Measurements from ENCODE around the gene EGLN2. TPM values are rescaled to one million over a fixed set of nuclear protein-coding genes. Genes with fewer than 3 reads are reported as not detected.
A peak's percentile ranks its signal among the peaks of the same experiment; 100 is the strongest.

Gene EGLN2
- total RNA-seq, 1 experiment from 2014 or later: 131 TPM

DNA sequence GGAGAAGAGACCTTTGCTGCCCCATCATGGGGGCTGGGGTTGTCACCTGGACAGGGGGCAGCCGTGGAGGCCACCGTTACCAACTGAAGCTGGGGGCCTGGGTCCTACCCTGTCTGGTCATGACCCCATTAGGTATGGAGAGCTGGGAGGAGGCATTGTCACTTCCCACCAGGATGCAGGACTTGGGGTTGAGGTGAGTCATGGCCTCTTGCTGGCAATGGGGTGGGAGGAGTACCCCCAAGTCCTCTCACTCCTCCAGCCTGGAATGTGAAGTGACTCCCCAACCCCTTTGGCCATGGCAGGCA, 9.0 kb downstream of the EGLN2 start:
- Histone ChIP-seq H3K27ac (ENCODE audit: insufficient read length, low read depth, low read length) (no peak overlapping the region), H3K9me3 (ENCODE audit: control insufficient read depth, low read depth, low read length) (no peaks in the 10 kb centered on the region), H3K4ac (ENCODE audit: low read depth, low read length) (no peak overlapping the region), H3K79me1 (ENCODE audit: insufficient read depth, low read depth, low read length, poor library complexity, severe bottlenecking) (peaks cover 4% of the 10 kb centered on the region), H3K18ac (ENCODE audit: insufficient read length, low read depth, low read length) (no peak overlapping the region), H2BK12ac (ENCODE audit: insufficient read length, low read depth, low read length) (no peak overlapping the region), H3T11ph (ENCODE audit: low read length) (no peak overlapping the region), H3K4me2 (ENCODE audit: insufficient read depth, insufficient read length, low read length) (no peak overlapping the region), H4K20me1 (ENCODE audit: control insufficient read depth, insufficient read depth, insufficient read length) (peaks cover 2% of the 10 kb centered on the region), H2BK15ac (ENCODE audit: low read depth, low read length) (no peak overlapping the region), H2AK5ac (ENCODE audit: insufficient read length, low read length) (no peak overlapping the region), H3K23ac (ENCODE audit: insufficient read length, low read depth, low read length) (no peak overlapping the region), H3K56ac (ENCODE audit: insufficient read length, low read depth, low read length) (no peak overlapping the region), H2BK120ac (ENCODE audit: low read depth, low read length, poor library complexity, severe bottlenecking) (no peak overlapping the region), H4K91ac (ENCODE audit: insufficient read length, low read depth, low read length) (no peak overlapping the region), H3K4me1 (ENCODE audit: insufficient read depth, low read length) (peaks cover 13% of the 10 kb centered on the region), H3K79me2 (ENCODE audit: insufficient read depth, low read length) (no peaks in the 10 kb centered on the region; the same call in 1 of the 2 replicates), H3K27me3 (ENCODE audit: insufficient read depth, low read length) (no peaks in the 10 kb centered on the region), H4K8ac (replicated peaks; ENCODE audit: insufficient read length, low read depth, low read length) (no peak overlapping the region), H2BK5ac (ENCODE audit: insufficient read length, low read length) (no peak overlapping the region), H2AFZ (ENCODE audit: low read length) (no peak overlapping the region), H3K14ac (ENCODE audit: insufficient read depth, low read length) (no peak overlapping the region), H4K5ac (ENCODE audit: insufficient read length, low read depth, low read length) (no peak overlapping the region), H2BK20ac (ENCODE audit: low read depth, low read length, poor library complexity, severe bottlenecking) (no peak overlapping the region), H3K23me2 (ENCODE audit: insufficient read length, low read depth, low read length, poor library complexity, severe bottlenecking) (peaks cover 12% of the 10 kb centered on the region), H3K9ac (ENCODE audit: extremely low read depth, insufficient read length, low read length) (no peak overlapping the region)
- Mint-ChIP-seq H3K27ac (peak overlapping the region; percentile 62 to 97 (median 89); a peak in 4 of 7 replicates), H3K36me3 (ENCODE audit: insufficient read depth in 1 of 3, low read depth in 3 of 3) (peaks cover 23 to 50% (median 38%) of the 10 kb centered on the region in 3 experiments; a peak in 6 of 7 replicates), H3K4me3 (peak overlapping the region in 1 of 2 experiments; percentile 50; a peak in 2 of 5 replicates), H3K9me3 (no peaks in the 10 kb centered on the region; a peak in 2 of 5 replicates), H3K27me3 (ENCODE audit: low read depth) (peaks cover 18% of the 10 kb centered on the region), H3K4me1 (peaks cover 65 to 73% of the 10 kb centered on the region in 2 experiments)
- TF ChIP-seq, protein P1, sequence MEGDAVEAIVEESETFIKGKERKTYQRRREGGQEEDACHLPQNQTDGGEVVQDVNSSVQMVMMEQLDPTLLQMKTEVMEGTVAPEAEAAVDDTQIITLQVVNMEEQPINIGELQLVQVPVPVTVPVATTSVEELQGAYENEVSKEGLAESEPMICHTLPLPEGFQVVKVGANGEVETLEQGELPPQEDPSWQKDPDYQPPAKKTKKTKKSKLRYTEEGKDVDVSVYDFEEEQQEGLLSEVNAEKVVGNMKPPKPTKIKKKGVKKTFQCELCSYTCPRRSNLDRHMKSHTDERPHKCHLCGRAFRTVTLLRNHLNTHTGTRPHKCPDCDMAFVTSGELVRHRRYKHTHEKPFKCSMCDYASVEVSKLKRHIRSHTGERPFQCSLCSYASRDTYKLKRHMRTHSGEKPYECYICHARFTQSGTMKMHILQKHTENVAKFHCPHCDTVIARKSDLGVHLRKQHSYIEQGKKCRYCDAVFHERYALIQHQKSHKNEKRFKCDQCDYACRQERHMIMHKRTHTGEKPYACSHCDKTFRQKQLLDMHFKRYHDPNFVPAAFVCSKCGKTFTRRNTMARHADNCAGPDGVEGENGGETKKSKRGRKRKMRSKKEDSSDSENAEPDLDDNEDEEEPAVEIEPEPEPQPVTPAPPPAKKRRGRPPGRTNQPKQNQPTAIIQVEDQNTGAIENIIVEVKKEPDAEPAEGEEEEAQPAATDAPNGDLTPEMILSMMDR (conservative IDR thresholded peaks at IDR 0.05): no peak
- no peak for DNase-seq
- no CpG with 5 or more reads among the region's 2 CpGs for WGBS (ENCODE audit: extremely low coverage, insufficient read length, low lambda C conversion rate)
